IPS-20b (cell line): ENCODE measurements around the gene TRIM24.

Experiments
- H3K27ac ChIP-seq: one replicate; pipeline ENCODE4 v1.5.1; 2013; ENCODE audit warnings: low read length
- H3K27me3 ChIP-seq: 2 replicates; pipeline ENCODE4 v1.6.1; 2013; ENCODE audit warnings: mild to moderate bottlenecking, low read length, inconsistent platforms; ENCODE audit not compliant: insufficient read depth
- H3K36me3 ChIP-seq: 2 replicates; pipeline ENCODE4 v1.6.1; 2013; ENCODE audit warnings: low read depth, mild to moderate bottlenecking, inconsistent platforms, low read length, moderate library complexity; ENCODE audit not compliant: insufficient read depth
- H3K4me1 ChIP-seq: 2 replicates; pipeline ENCODE4 v1.6.1; 2013; ENCODE audit warnings: mild to moderate bottlenecking, control low read depth, inconsistent platforms, low read length, moderate library complexity; ENCODE audit not compliant: insufficient read depth
- H3K4me3 ChIP-seq: 2 replicates; pipeline ENCODE4 v1.5.1; 2013; ENCODE audit warnings: mild to moderate bottlenecking, low read length, inconsistent platforms
- H3K9ac ChIP-seq: 2 replicates; pipeline ENCODE4 v1.6.1; 2013; ENCODE audit warnings: low read depth, mild to moderate bottlenecking, inconsistent platforms, low read length, moderate library complexity
- H3K9me3 ChIP-seq: 2 replicates; pipeline ENCODE4 v1.6.1; 2013; ENCODE audit warnings: mild to moderate bottlenecking, low read depth, low read length, inconsistent platforms; ENCODE audit not compliant: insufficient read depth

Gene TRIM24

GRCh38 chr7:138568655-138569054 is 108.6 kb downstream of the TRIM24 start:
- Histone ChIP-seq H3K27me3 (no peaks in the 10 kb centered on the region), H3K4me3 (no peak overlapping the region), H3K36me3 (peaks cover 100% of the 10 kb centered on the region), H3K9me3 (peaks cover 23% of the 10 kb centered on the region), H3K9ac (no peak overlapping the region), H3K27ac (no peak overlapping the region), H3K4me1 (no peaks in the 10 kb centered on the region)

GRCh38 chr7:138569418-138569817 is 109.4 kb downstream of the TRIM24 start:
- peaks cover 100% of the 10 kb centered on the region for H3K36me3 ChIP-seq

GRCh38 chr7:138570715-138571114 is 110.7 kb downstream of the TRIM24 start:
- no peak overlapping the region for H3K27ac ChIP-seq
- H3K27me3 ChIP-seq: no peaks in the 10 kb centered on the region
- H3K9ac ChIP-seq: no peak overlapping the region
- no peaks in the 10 kb centered on the region for H3K4me1 ChIP-seq
- H3K4me3 ChIP-seq: no peak overlapping the region
- H3K36me3 ChIP-seq: peaks cover 100% of the 10 kb centered on the region
- H3K9me3 ChIP-seq: peaks cover 3% of the 10 kb centered on the region

More at GRCh38 chr7:138569418-138569817, 109.4 kb downstream of the TRIM24 start:
- H3K27me3 ChIP-seq: no peaks in the 10 kb centered on the region
- H3K9me3 ChIP-seq: peaks cover 16% of the 10 kb centered on the region
- no peak overlapping the region for H3K27ac ChIP-seq
- no peaks in the 10 kb centered on the region for H3K4me1 ChIP-seq
- H3K9ac ChIP-seq: no peak overlapping the region
- H3K4me3 ChIP-seq: no peak overlapping the region

- Histone ChIP-seq H3K4me1 (no peaks in the 10 kb centered on the region), H3K4me3 (no peak overlapping the region), H3K36me3 (peaks cover 100% of the 10 kb centered on the region), H3K9ac (no peak overlapping the region), H3K27me3 (no peaks in the 10 kb centered on the region), H3K9me3 (no peaks in the 10 kb centered on the region), H3K27ac (no peak overlapping the region)
Observed at GRCh38 chr7:138573741-138574140, 113.7 kb downstream of the TRIM24 start.

- no peaks in the 10 kb centered on the region for H3K9me3 ChIP-seq
- no peaks in the 10 kb centered on the region for H3K27me3 ChIP-seq
- no peaks in the 10 kb centered on the region for H3K4me1 ChIP-seq
- H3K4me3 ChIP-seq: no peak overlapping the region
- H3K9ac ChIP-seq: no peak overlapping the region
- H3K27ac ChIP-seq: no peak overlapping the region
- peaks cover 100% of the 10 kb centered on the region for H3K36me3 ChIP-seq
Observed at GRCh38 chr7:138575897-138576428, 115.9 kb downstream of the TRIM24 start.

- Histone ChIP-seq H3K27ac (no peak overlapping the region), H3K36me3 (peaks cover 100% of the 10 kb centered on the region), H3K4me3 (no peak overlapping the region), H3K9ac (no peak overlapping the region), H3K27me3 (no peaks in the 10 kb centered on the region), H3K9me3 (no peaks in the 10 kb centered on the region), H3K4me1 (no peaks in the 10 kb centered on the region)
Observed at GRCh38 chr7:138579136-138579535, 119.1 kb downstream of the TRIM24 start.

GRCh38 chr7:138579671-138580070 is 119.6 kb downstream of the TRIM24 start:
- no peak overlapping the region for H3K4me3 ChIP-seq
- H3K27ac ChIP-seq: no peak overlapping the region
- H3K4me1 ChIP-seq: no peaks in the 10 kb centered on the region
- H3K9ac ChIP-seq: no peak overlapping the region
- no peaks in the 10 kb centered on the region for H3K27me3 ChIP-seq
- H3K9me3 ChIP-seq: no peaks in the 10 kb centered on the region
- H3K36me3 ChIP-seq: peaks cover 100% of the 10 kb centered on the region

GRCh38 chr7:138581065-138581464 is 121.0 kb downstream of the TRIM24 start:
- no peaks in the 10 kb centered on the region for H3K27me3 ChIP-seq
- H3K27ac ChIP-seq: no peak overlapping the region
- no peak overlapping the region for H3K4me3 ChIP-seq
- H3K9ac ChIP-seq: no peak overlapping the region
- no peaks in the 10 kb centered on the region for H3K9me3 ChIP-seq
- H3K4me1 ChIP-seq: no peaks in the 10 kb centered on the region
- peaks cover 100% of the 10 kb centered on the region for H3K36me3 ChIP-seq

GRCh38 chr7:138584283-138584682 is 124.2 kb downstream of the TRIM24 start:
- no peaks in the 10 kb centered on the region; the same call in 1 of the 2 replicates for H3K4me1 ChIP-seq
- H3K36me3 ChIP-seq: peaks cover 89% of the 10 kb centered on the region
- no peak overlapping the region for H3K9ac ChIP-seq
- H3K27me3 ChIP-seq: no peaks in the 10 kb centered on the region
- H3K4me3 ChIP-seq: no peak overlapping the region
- no peaks in the 10 kb centered on the region for H3K9me3 ChIP-seq
- H3K27ac ChIP-seq: no peak overlapping the region

GRCh38 chr7:138584696-138585095 is 124.6 kb downstream of the TRIM24 start:
- no peaks in the 10 kb centered on the region; the same call in 1 of the 2 replicates for H3K4me1 ChIP-seq
- no peaks in the 10 kb centered on the region for H3K9me3 ChIP-seq
- no peak overlapping the region for H3K4me3 ChIP-seq
- no peak overlapping the region for H3K27ac ChIP-seq
- H3K9ac ChIP-seq: no peak overlapping the region
- peaks cover 85% of the 10 kb centered on the region for H3K36me3 ChIP-seq
- H3K27me3 ChIP-seq: no peaks in the 10 kb centered on the region

- Histone ChIP-seq H3K36me3 (peaks cover 78% of the 10 kb centered on the region), H3K4me1 (no peaks in the 10 kb centered on the region; the same call in 1 of the 2 replicates), H3K9me3 (no peaks in the 10 kb centered on the region), H3K9ac (no peak overlapping the region), H3K4me3 (no peak overlapping the region), H3K27me3 (no peaks in the 10 kb centered on the region), H3K27ac (no peak overlapping the region)
Observed at GRCh38 chr7:138585283-138585993, 125.4 kb downstream of the TRIM24 start.

- H3K4me3 ChIP-seq: no peak overlapping the region
- H3K36me3 ChIP-seq: peaks cover 57% of the 10 kb centered on the region
- H3K9me3 ChIP-seq: no peaks in the 10 kb centered on the region
- no peaks in the 10 kb centered on the region for H3K27me3 ChIP-seq
- H3K4me1 ChIP-seq: no peaks in the 10 kb centered on the region; the same call in 1 of the 2 replicates
- H3K9ac ChIP-seq: no peak overlapping the region
- H3K27ac ChIP-seq: no peak overlapping the region
Observed at GRCh38 chr7:138587485-138587884, 127.4 kb downstream of the TRIM24 start.
